Common myeloid progenitor, CD34-positive (primary cell): ENCODE measurements around the gene NOVA2.

Experiments used
- CTCF ChIA-PET: fragments of 350-600 bp; sonication (Branson Sonifier 250); formaldehyde crosslinking; loops from one replicate; lab custom pipeline; 2021; ENCODE audit warnings: antibody characterized with exemption; lab: Charles Lee
- POLR2A ChIA-PET: fragments of 350-600 bp; sonication (Branson Sonifier 250); formaldehyde crosslinking; loops from one replicate; lab custom pipeline; 2021; ENCODE audit warnings: antibody characterized with exemption; lab: Charles Lee
- DNase-seq, 3 donors: peaks; one replicate each; pipeline versions ENCODE4 v3.0.0 to v3.0.0-alpha.2; 2013
- H3K27ac ChIP-seq, 2 experiments: 1 replicate in 1 of 2; 2 replicates in 1 of 2; pipeline ENCODE4 v1.7.0; 2013; ENCODE audit warnings: inconsistent platforms in 2 of 2, low read length in 2 of 2, mild to moderate bottlenecking in 2 of 2, low read depth in 1 of 2, moderate library complexity in 1 of 2; ENCODE audit not compliant: severe bottlenecking in 2 of 2, insufficient read depth in 1 of 2, poor library complexity in 1 of 2
- H3K27me3 ChIP-seq, 5 experiments: replicated peaks in 2 of 5; 1 replicate in 3 of 5; 2 replicates in 2 of 5; pipeline versions ENCODE4 v1.6.1 to v1.7.0; 2013; ENCODE audit warnings: low read length in 4 of 5, mild to moderate bottlenecking in 2 of 5, moderate library complexity in 2 of 5, inconsistent platforms in 1 of 5; ENCODE audit not compliant: insufficient read depth in 5 of 5, control insufficient read depth in 4 of 5
- H3K36me3 ChIP-seq, 4 experiments: 1 replicate in 2 of 4; 2 replicates in 2 of 4; pipeline versions ENCODE4 v1.6.1 to v1.7.0; 2013; ENCODE audit warnings: low read length in 3 of 4, control low read depth in 1 of 4, mild to moderate bottlenecking in 1 of 4; ENCODE audit not compliant: control insufficient read depth in 4 of 4, insufficient read depth in 4 of 4
- H3K4me1 ChIP-seq, 4 experiments: 1 replicate in 3 of 4; 2 replicates in 1 of 4; pipeline versions ENCODE4 v1.6.1 to v1.7.1; 2013; ENCODE audit warnings: low read length in 3 of 4, mild to moderate bottlenecking in 3 of 4, control low read depth in 1 of 4, inconsistent platforms in 1 of 4, moderate library complexity in 1 of 4; ENCODE audit not compliant: control insufficient read depth in 4 of 4, insufficient read depth in 4 of 4; ENCODE audit errors: control extremely low read depth in 1 of 4
- H3K4me3 ChIP-seq, 7 experiments: 1 replicate in 4 of 7; 2 replicates in 3 of 7; pipeline versions ENCODE4 v1.5.1 to v1.7.0; 2013; ENCODE audit warnings: mild to moderate bottlenecking in 7 of 7, low read length in 6 of 7, moderate library complexity in 6 of 7, inconsistent platforms in 2 of 7, low read depth in 2 of 7, control low read depth in 1 of 7; ENCODE audit not compliant: insufficient read depth in 4 of 7, control insufficient read depth in 1 of 7; ENCODE audit errors: extremely low read depth in 1 of 7
- H3K9me3 ChIP-seq, 5 experiments: 1 replicate in 4 of 5; 2 replicates in 1 of 5; pipeline versions ENCODE4 v1.6.1 to v1.7.1; 2013; ENCODE audit warnings: low read length in 4 of 5, mild to moderate bottlenecking in 2 of 5, inconsistent platforms in 1 of 5, low read depth in 1 of 5, moderate library complexity in 1 of 5; ENCODE audit not compliant: control insufficient read depth in 4 of 5, insufficient read depth in 2 of 5; ENCODE audit errors: control extremely low read depth in 1 of 5
- WGBS: methylation state at CpG from one replicate; pipeline ENCODE4 v1.1.5; 2013; ENCODE audit not compliant: insufficient coverage; 5-methylcytosine and 5-hydroxymethylcytosine counted together

The NOVA2 gene

DNA sequence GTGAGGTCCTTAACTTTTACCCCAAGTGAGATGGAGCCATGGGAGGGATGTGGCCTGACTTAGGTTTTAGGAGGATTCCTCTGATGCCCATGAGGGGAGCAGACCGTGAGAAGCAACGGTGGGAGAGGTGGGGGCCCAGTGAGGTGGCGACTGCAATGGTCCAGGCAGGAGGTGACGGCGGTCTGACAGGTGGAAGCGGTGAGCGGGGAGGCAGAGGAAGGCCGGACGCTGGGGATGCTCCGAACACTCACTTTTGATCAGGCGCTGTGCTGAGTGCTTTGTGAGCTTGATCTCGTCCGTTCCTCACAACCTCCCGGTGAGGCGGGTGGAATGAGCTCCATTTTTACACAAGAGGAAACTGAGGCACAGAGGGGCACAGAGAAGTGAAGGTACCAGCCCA is 11.6 kb downstream of the NOVA2 start:
- ChIA-PET CTCF (interaction anchor here (1.2 kb wide), 1 partner anchor 10 kb away, joined by 5 read pairs; no protein-coding TSS in a partner anchor), POLR2A (no interaction called here)
- 91% methylated on average over 12 of the region's 15 CpGs for WGBS
- Histone ChIP-seq H3K9me3 (no peaks in the 10 kb centered on the region), H3K27ac (no peak overlapping the region), H3K36me3 (no peaks in the 10 kb centered on the region), H3K4me1 (no peaks in the 10 kb centered on the region), H3K4me3 (no peak overlapping the region), H3K27me3 (peaks cover 4 to 58% (median 12%) of the 10 kb centered on the region in 5 experiments)
- no peak for DNase-seq

GRCh38 chr19:45960595-45961235 is 12.9 kb downstream of the NOVA2 start:
- no peak for DNase-seq
- no peak overlapping the region for H3K4me3 ChIP-seq
- H3K27ac ChIP-seq = no peak overlapping the region
- POLR2A ChIA-PET = no interaction called here
- 21% methylated on average over 5 of the region's 19 CpGs for WGBS
- H3K4me1 ChIP-seq = peaks cover 0 to 1% (median 0%) of the 10 kb centered on the region in 4 experiments
- CTCF ChIA-PET = no interaction called here
- H3K27me3 ChIP-seq = peaks cover under 1 to 58% (median 7%) of the 10 kb centered on the region in 5 experiments
- H3K36me3 ChIP-seq = no peaks in the 10 kb centered on the region
- no peaks in the 10 kb centered on the region for H3K9me3 ChIP-seq

DNA sequence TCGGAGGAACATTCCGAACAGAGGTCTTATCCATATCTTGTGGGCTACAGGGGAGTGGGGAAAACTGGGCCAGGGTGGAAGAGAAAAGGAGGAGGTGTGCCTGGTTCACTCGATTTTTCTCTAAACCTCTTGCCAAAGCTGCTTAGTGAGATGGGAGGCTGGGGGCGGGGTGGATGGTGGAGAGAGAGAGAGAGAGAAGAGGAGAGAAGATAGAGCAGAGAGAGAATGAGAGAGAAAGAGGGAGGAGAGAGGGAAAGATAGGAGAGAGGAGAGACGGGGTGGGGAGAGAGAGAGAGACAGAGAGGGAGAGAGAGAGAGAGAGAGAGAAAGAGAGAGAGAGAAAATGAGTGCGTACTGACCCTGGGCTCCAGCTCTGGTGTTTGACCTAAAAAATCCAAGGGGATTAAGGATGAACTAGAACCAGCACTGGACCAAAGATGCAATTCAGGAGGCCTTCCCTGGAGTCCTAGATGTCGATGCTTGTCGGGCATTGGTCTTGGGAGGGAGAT is 14.1 kb downstream of the NOVA2 start:
- CTCF ChIA-PET = interaction anchor here (0.9 kb wide), 1 partner anchor 9 kb away, joined by 3 read pairs; no protein-coding TSS in a partner anchor
- 82% methylated on average over 8 of the region's 8 CpGs for WGBS
- Histone ChIP-seq H3K27me3 (peaks cover 0 to 58% (median 6%) of the 10 kb centered on the region in 5 experiments), H3K36me3 (no peaks in the 10 kb centered on the region), H3K4me1 (peaks cover 0 to 1% (median 0%) of the 10 kb centered on the region in 4 experiments), H3K4me3 (no peak overlapping the region), H3K9me3 (no peaks in the 10 kb centered on the region), H3K27ac (no peak overlapping the region)
- no peak for DNase-seq
- POLR2A ChIA-PET = no interaction called here

DNA sequence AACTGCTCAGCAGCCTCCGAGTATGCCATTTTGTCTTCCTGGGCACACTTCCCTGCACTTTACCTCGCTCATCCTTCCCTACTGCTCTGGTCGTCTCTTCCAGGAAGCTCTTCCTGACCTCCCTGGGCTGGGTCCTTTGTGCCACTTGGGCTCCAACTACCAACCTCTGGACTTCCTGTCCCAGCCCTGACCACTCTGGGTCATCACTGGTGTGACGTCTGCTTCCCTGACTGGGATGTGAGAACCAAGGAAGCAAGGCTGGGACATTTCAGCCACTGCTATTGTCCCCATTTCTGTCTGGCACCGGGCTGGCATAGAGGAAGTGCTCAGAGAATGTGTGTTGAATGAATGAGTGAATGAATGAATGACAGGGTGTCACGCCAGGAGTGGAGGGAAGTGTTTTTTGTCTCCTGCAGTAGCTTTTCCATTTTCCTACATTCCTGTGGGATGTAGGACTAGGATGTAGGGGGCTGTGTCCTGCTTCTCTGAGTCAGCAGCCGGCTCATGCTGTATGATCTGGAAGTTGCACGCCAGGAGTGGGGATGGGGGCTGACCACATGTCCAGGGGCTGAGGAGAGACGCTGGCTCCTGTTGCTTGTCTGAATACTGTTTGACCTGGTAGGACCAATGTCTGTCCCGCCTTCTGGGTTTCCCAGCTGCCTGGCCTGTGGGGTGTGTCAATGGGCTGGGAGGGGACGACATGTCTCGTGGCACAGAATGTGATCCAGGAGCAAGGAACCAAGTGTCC is 14.7 kb downstream of the NOVA2 start:
- POLR2A ChIA-PET = no interaction called here
- no peak overlapping the region for H3K27ac ChIP-seq

DNA sequence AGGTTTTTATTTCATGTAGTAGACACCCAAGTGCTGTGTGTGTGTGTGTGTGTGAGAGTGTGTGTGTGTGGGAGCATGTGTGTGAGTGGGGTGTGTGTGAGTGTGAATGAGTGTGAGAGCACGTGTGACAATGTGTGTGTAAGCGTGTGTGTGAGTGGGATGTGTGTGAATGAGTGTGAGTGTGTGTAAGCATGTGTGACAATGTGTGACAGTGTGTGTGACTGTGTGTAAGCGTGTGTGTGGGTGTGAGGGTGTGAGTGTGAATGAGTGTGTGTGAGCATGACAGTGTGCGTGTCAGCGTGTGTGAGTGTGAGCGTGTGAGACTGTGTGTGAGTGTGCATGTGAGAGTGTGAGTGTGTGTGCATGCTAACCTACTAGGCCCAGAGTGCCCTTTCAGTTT is 15.3 kb downstream of the NOVA2 start:
- POLR2A ChIA-PET = no interaction called here
- 88% methylated on average over 6 of the region's 6 CpGs for WGBS
- CTCF ChIA-PET = no interaction called here
- H3K9me3 ChIP-seq = peaks cover 0 to 2% (median 0%) of the 10 kb centered on the region in 5 experiments
- DNase-seq = no peak
- H3K27me3 ChIP-seq = peaks cover 0 to 68% (median 6%) of the 10 kb centered on the region in 5 experiments
- H3K4me1 ChIP-seq = peaks cover 0 to 2% (median 0%) of the 10 kb centered on the region in 4 experiments
- no peak overlapping the region for H3K27ac ChIP-seq
- no peaks in the 10 kb centered on the region for H3K36me3 ChIP-seq
- H3K4me3 ChIP-seq = no peak overlapping the region

More for the DNA sequence above, 14.7 kb downstream of the NOVA2 start:
- DNase-seq = no peak
- no peaks in the 10 kb centered on the region for H3K9me3 ChIP-seq
- CTCF ChIA-PET = interaction anchor here (0.9 kb wide), 1 partner anchor 10 kb away, joined by 3 read pairs; no protein-coding TSS in a partner anchor
- peaks cover 0 to 1% (median 0%) of the 10 kb centered on the region in 4 experiments for H3K4me1 ChIP-seq
- peaks cover 0 to 62% (median 6%) of the 10 kb centered on the region in 5 experiments for H3K27me3 ChIP-seq
- H3K4me3 ChIP-seq = no peak overlapping the region
- no peaks in the 10 kb centered on the region for H3K36me3 ChIP-seq
- WGBS = 76% methylated on average over 10 of the region's 12 CpGs

GRCh38 chr19:45955905-45956608 is 17.6 kb downstream of the NOVA2 start:
- ChIA-PET CTCF (no interaction called here), POLR2A (interaction anchor here (0.5 kb wide), 1 partner anchor 51 kb away, joined by 7 read pairs; no protein-coding TSS in a partner anchor)
- peak in 2 of 3 donors; percentile 31 to 49 for DNase-seq
- Histone ChIP-seq H3K36me3 (no peaks in the 10 kb centered on the region), H3K4me3 (no peak overlapping the region), H3K27me3 (peaks cover 3 to 66% (median 6%) of the 10 kb centered on the region in 5 experiments), H3K27ac (no peak overlapping the region), H3K9me3 (peaks cover 0 to 2% (median 0%) of the 10 kb centered on the region in 5 experiments), H3K4me1 (peaks cover 0 to 10% (median 7%) of the 10 kb centered on the region in 4 experiments)
- 20% methylated on average over 6 of the region's 13 CpGs for WGBS
